ENCODE data around the gene AUH.

- TF ChIP-seq CTCF (IDR thresholded peaks at IDR 0.05) (no peak), EP300 (IDR thresholded peaks at IDR 0.05) (no peak), POLR2A (IDR thresholded peaks at IDR 0.05) (no peak), POLR2AphosphoS5 (IDR thresholded peaks at IDR 0.05) (no peak)
These were observed 102.6 kb downstream of the AUH start for GRCh38 chr9:91259162-91259561.

All from gastroesophageal sphincter (tissue), 3 donors.